ENCODE data around the gene CFAP54.
"Not testable (repeated sequence)": the region's sequence is repeated elsewhere in the genome, so short reads cannot be mapped to it uniquely, and the experiment has no call there.

The CFAP54 gene

DNA sequence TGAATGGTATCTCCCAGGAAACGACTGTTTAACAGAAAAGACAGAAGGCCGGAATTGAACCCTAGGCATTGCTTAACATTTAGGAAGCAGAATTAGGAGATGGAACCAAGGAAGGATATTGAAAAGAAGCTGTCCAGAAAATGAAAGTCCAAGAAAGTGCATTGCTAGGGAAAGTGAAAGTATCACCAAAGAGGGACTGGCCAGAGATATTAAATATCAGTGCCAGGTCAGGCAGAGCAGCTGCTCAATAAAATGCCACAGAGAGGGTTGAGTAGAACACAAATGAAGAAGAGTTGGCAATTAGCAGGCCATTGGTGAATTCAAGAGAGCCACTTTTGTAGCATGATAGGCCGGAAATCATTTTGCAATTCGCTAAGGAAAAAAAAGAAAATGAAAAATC lies 101.6 kb downstream of the CFAP54 start:
- no peak for DNase-seq (ENCODE audit: insufficient read length)
- TF ChIP-seq TAF1 (IDR thresholded peaks at IDR 0.05; ENCODE audit: borderline replicate concordance, low read depth, low read length), result no peak
- TF ChIP-seq POLR2AphosphoS5 (IDR thresholded peaks at IDR 0.05; ENCODE audit: low read depth, low read length), result no peak
- no peak for TF ChIP-seq POLR2A (IDR thresholded peaks at IDR 0.05; ENCODE audit: low read depth, low read length)
- FAIRE-seq, result no peak

DNA sequence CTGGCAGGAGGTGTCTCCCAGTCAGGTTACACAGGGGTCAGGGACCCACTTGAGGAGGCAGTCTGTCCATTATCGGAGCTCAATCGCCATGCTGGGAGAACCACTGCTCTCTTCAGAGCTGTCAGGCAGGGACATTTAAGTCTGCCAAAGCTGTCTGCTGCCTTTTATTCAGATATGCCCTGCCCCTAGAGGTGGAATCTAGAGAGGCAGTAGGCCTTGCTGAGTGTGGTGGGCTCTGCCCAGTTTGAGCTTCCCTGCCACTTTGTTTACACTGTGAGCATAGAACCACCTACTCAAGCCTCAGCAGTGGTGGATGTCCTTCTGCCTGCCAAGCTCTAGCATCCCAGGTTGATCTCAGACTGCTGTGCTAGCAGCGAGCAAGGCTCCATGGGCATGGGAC lies 115.0 kb downstream of the CFAP54 start:
- not testable (repeated sequence) for FAIRE-seq; DNase-seq (ENCODE audit: insufficient read length)

DNA sequence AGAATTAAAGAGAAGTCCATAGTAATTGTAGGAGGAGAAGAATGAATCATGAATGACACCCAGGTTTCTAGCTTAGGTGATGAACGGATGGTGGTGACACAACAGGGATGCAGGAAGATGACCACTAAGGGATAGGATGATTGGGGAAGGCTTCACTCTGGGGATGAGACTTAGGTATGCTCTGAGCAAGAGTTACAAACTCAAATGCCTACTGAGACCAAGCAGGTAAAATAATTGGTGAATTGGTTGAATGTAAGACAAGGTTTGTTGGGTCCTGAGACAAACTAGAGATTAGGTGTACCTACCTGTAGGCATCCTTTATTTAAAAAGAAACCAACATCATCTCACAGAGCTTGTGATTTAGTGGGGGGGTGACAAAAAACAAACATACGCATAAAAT lies 116.3 kb downstream of the CFAP54 start:
- FAIRE-seq, result no peak
- DNase-seq (ENCODE audit: insufficient read length), result no peak

DNA sequence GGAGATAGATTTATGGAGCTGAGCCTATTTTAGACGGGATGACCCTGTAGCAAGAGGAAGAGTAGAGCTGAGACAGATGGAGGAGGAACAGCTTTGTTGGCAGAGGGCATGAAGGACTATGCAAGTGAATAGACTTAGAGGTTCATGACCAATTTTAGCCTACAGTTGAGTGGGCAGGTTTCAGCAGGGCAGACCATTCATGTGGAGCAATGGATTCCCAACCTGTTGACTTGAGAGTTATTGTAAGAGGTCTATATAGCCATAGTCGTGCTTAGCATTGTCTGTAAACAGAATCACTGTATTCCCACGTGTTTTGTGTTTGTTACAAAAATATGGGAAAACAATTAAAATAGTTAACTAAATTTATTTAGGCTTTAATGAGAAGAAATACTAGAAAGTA lies 116.8 kb downstream of the CFAP54 start:
- no peak for FAIRE-seq
- TF ChIP-seq POLR2AphosphoS5 (IDR thresholded peaks at IDR 0.05; ENCODE audit: low read depth, low read length), result no peak
- no peak for TF ChIP-seq TAF1 (IDR thresholded peaks at IDR 0.05; ENCODE audit: borderline replicate concordance, low read depth, low read length)
- TF ChIP-seq POLR2A (IDR thresholded peaks at IDR 0.05; ENCODE audit: low read depth, low read length), result no peak
- DNase-seq (ENCODE audit: insufficient read length), result no peak

More for the DNA sequence above, 116.3 kb downstream of the CFAP54 start:
- TF ChIP-seq TAF1 (IDR thresholded peaks at IDR 0.05; ENCODE audit: borderline replicate concordance, low read depth, low read length) (no peak), POLR2A (IDR thresholded peaks at IDR 0.05; ENCODE audit: low read depth, low read length) (no peak), POLR2AphosphoS5 (IDR thresholded peaks at IDR 0.05; ENCODE audit: low read depth, low read length) (no peak)

DNA sequence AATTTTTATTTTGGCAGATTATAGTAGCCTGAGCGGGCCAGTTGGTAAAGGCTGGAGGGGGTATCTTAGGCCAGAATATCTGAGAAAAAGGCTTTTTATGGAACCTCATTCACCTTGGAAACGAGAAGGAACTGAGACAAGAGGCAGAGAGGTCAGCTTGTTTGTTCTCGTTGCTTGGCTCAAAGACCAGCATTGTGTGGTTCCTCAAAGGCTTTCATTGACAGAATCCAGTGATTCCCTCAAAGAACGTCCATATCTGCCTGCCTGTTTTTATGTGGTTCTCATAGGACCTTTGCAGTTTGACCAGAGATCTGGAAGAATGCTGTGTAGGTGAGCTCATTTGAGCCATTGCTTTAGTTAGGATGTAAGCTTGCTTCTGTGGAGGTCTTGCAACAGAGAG lies 117.3 kb downstream of the CFAP54 start:
- TF ChIP-seq POLR2A (IDR thresholded peaks at IDR 0.05; ENCODE audit: low read depth, low read length) (no peak), POLR2AphosphoS5 (IDR thresholded peaks at IDR 0.05; ENCODE audit: low read depth, low read length) (no peak), TAF1 (IDR thresholded peaks at IDR 0.05; ENCODE audit: borderline replicate concordance, low read depth, low read length) (no peak)
- FAIRE-seq, result no peak

DNA sequence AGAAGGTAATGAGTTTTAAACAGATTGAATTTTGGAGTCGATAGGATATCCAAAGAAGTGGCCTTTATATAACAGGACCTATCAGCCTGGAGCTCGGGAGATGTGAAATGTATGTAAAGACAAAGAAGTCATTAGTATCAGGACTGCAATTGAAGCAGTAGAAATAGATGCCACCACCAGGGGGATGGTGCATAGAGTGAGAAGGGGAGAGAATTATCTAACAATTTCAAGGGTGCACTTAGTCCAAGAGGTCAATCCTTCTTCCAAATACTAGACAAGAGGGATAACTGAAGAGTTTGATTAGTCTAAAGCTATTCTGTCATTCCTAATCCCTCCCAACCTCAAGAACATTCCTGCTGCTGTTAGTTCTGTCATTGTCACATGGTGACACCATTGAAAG lies 127.8 kb downstream of the CFAP54 start:
- DNase-seq (ENCODE audit: insufficient read length), result no peak
- TF ChIP-seq POLR2AphosphoS5 (IDR thresholded peaks at IDR 0.05; ENCODE audit: low read depth, low read length) (no peak), POLR2A (IDR thresholded peaks at IDR 0.05; ENCODE audit: low read depth, low read length) (no peak), TAF1 (IDR thresholded peaks at IDR 0.05; ENCODE audit: borderline replicate concordance, low read depth, low read length) (no peak)
- no peak for FAIRE-seq

More for the DNA sequence above, 117.3 kb downstream of the CFAP54 start:
- DNase-seq (ENCODE audit: insufficient read length), result no peak

DNA sequence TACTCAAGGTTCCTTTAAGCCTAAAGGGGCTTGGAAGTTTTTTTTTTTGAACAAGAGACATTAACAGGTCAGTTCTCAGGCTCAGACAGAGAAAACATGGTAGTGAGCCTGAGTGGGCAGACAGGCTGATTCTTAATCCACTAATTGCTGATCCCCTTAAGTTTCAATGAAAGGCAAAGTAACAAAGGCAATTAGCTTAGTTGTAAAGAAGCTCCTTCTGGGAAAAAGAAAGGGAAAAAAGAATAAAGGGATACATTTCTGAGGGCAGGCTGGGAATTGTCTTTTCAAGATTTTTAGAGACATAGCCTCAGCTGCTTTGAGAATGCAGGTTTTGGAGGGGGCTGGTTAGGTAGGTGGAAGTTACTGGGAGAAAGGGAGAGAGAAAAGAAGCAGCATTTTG lies 133.8 kb downstream of the CFAP54 start:
- TF ChIP-seq POLR2A (IDR thresholded peaks at IDR 0.05; ENCODE audit: low read depth, low read length) (no peak), TAF1 (IDR thresholded peaks at IDR 0.05; ENCODE audit: borderline replicate concordance, low read depth, low read length) (no peak), POLR2AphosphoS5 (IDR thresholded peaks at IDR 0.05; ENCODE audit: low read depth, low read length) (no peak)
- FAIRE-seq (no peak), DNase-seq (ENCODE audit: insufficient read length) (no peak)

DNA sequence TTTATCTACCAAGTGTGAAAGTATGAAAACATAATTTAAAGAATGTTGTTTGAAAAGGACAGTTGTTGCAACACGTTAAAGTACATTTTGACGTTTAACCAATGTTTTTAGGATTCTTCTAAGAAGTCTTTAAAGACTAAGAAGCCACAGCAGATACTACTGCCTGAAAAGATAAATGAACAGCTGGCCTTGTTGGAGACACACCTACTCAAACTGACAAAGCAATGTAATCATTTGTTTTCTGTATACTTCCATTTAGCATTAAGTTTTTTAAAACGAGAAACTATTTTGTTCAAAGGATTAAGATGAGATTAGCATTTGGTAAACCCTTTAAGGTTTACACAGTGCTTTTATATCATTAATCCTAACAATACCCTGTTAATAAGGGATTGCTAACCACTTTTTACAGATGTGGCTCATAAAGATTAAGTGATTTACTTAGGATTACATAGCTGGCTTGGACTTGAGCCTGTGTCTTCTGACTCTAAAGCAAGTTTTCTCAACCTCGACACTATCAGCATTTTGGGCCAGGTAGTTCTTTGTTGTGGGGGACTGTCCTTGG lies 134.4 kb downstream of the CFAP54 start:
- DNase-seq (ENCODE audit: insufficient read length), result no peak
- TF ChIP-seq TAF1 (IDR thresholded peaks at IDR 0.05; ENCODE audit: borderline replicate concordance, low read depth, low read length), result no peak
- no peak for TF ChIP-seq POLR2A (IDR thresholded peaks at IDR 0.05; ENCODE audit: low read depth, low read length)
- no peak for FAIRE-seq

DNA sequence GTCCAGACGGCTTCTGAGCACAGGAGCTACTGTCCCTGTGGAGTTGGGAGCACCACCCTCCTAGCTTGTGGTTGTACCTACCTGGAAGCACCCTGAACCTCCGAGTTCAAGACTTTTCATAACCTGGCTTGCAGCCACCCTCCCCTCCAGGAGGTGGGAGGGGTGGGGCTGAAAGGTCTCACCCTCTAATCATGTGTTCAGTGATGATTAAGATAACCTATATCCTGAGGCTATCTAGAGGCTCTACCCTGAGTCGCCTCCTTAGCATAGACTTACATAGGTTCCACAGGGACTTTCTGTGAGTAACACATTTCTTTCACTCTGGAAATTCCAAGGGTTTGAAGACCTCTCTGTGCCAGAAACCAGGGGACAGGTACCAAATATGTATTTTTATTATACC lies 146.5 kb downstream of the CFAP54 start:
- no peak for TF ChIP-seq TAF1 (IDR thresholded peaks at IDR 0.05; ENCODE audit: borderline replicate concordance, low read depth, low read length)
- no peak for TF ChIP-seq POLR2A (IDR thresholded peaks at IDR 0.05; ENCODE audit: low read depth, low read length)
- TF ChIP-seq POLR2AphosphoS5 (IDR thresholded peaks at IDR 0.05; ENCODE audit: low read depth, low read length), result no peak
- DNase-seq (ENCODE audit: insufficient read length) (no peak), FAIRE-seq (no peak)

DNA sequence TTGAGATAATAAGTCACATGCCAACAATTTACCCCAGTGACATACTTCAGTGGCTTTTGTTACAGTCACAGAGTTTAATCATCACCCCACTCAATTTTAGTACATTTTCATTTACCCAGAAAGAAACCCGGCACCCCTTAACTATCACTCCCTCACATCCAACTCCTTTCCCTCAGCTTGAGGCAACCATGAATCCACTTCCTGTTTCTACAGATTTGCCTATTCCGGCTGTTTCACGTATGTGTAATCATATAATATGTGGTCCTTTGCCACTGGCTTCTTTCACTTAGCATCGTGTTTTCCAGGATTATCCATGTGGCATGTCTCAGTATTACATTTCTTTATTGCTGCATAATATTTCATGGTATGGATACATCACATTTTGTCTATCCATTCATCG lies 147.5 kb downstream of the CFAP54 start:
- TF ChIP-seq POLR2A (IDR thresholded peaks at IDR 0.05; ENCODE audit: low read depth, low read length), result no peak
- no peak for TF ChIP-seq POLR2AphosphoS5 (IDR thresholded peaks at IDR 0.05; ENCODE audit: low read depth, low read length)
- DNase-seq (ENCODE audit: insufficient read length) (no peak), FAIRE-seq (no peak)

DNA sequence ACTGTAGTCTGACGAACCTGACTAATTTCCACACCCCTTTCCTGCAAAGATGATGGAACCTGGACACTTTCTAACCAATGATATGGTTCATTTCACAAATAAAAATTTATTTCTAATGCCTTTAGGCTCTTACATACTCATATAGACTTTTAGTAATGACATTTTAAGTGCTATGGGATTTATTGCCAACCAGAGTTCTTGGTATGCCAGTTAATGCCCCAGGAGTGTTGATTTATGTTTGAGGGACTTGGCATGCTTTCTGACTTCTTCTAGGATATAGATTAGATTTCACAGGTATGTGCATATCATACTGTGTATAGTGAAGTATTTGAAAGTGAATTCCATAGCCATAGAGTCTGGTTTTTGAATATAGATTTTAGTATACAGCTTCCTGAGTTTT lies 159.5 kb downstream of the CFAP54 start:
- no peak for FAIRE-seq
- DNase-seq (ENCODE audit: insufficient read length), result no peak
- TF ChIP-seq TAF1 (IDR thresholded peaks at IDR 0.05; ENCODE audit: borderline replicate concordance, low read depth, low read length) (no peak), POLR2A (IDR thresholded peaks at IDR 0.05; ENCODE audit: low read depth, low read length) (no peak), POLR2AphosphoS5 (IDR thresholded peaks at IDR 0.05; ENCODE audit: low read depth, low read length) (no peak)

DNA sequence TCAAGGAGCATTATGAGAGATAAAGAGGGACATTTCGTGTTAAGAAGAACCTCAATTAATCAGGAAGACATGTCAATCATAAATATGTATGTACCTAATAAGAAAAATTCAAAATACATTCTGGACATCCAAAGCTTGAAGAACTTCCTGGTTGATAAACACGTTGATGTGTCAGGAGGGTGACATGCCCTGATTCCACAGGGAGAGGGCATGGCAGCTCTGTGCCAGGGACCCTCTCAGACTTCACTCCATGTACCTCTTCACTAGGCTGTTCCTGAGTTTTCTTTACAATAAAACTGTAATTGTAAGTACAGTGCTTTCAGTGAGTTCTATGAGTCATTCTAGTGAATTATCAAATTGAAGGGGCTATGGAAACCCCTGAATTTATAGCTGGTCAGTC lies 163.5 kb downstream of the CFAP54 start:
- FAIRE-seq (no peak), DNase-seq (ENCODE audit: insufficient read length) (no peak)
- TF ChIP-seq POLR2A (IDR thresholded peaks at IDR 0.05; ENCODE audit: low read depth, low read length), result no peak
- TF ChIP-seq POLR2AphosphoS5 (IDR thresholded peaks at IDR 0.05; ENCODE audit: low read depth, low read length), result no peak
- no peak for TF ChIP-seq TAF1 (IDR thresholded peaks at IDR 0.05; ENCODE audit: borderline replicate concordance, low read depth, low read length)

DNA sequence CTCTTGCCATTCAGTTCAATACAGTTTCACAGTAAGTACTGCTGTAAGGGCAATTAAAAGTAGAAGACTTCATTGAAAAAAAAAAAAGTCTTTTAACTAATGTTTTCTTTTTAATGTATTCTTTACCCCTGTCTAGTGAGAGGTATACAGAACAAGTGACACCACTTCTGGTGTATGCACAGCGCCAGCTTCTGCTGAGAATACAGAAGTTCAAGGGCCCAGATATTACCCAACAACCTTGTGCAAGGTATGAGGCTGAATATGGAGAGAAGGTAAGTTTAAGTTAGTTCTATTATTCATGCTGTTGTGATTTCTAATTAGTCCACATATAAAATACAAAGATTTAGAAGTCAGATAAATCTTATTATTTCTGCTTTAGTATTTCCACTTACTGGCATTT lies 168.7 kb downstream of the CFAP54 start:
- FAIRE-seq, result no peak

More for the DNA sequence above, 168.7 kb downstream of the CFAP54 start:
- DNase-seq (ENCODE audit: insufficient read length), result no peak
- TF ChIP-seq POLR2AphosphoS5 (IDR thresholded peaks at IDR 0.05; ENCODE audit: low read depth, low read length), result no peak
- TF ChIP-seq POLR2A (IDR thresholded peaks at IDR 0.05; ENCODE audit: low read depth, low read length), result no peak
- TF ChIP-seq TAF1 (IDR thresholded peaks at IDR 0.05; ENCODE audit: borderline replicate concordance, low read depth, low read length), result no peak
